Activated naive CD4-positive, alpha-beta T cell treated with anti-CD3 and anti-CD28 coated beads for 36 hours (primary cell): ENCODE results near the gene RHOU. TPM values are rescaled to one million over a fixed set of nuclear protein-coding genes. Genes with fewer than 3 reads are reported as not detected.
"Not testable (repeated sequence)": the region's sequence is repeated elsewhere in the genome, so short reads cannot be mapped to it uniquely, and the experiment has no call there.

Experiments used
- CTCF ChIA-PET: fragments of 350-600 bp; sonication (Branson Sonifier 250); formaldehyde crosslinking; loops from one replicate; lab custom pipeline; 2021; ENCODE audit warnings: antibody characterized with exemption; lab: Charles Lee
- DNase-seq: peaks from one replicate; pipeline ENCODE4 v3.0.0-alpha.2; 2020
- H3K27ac Mint-ChIP-seq: one replicate; pipeline ENCODE4 v1.8.0; 2021; ENCODE audit warnings: mild to moderate bottlenecking, mixed read lengths
- H3K27me3 Mint-ChIP-seq: one replicate; pipeline ENCODE4 v1.8.0; 2021; ENCODE audit warnings: low read depth, mixed read lengths
- H3K36me3 Mint-ChIP-seq: one replicate; pipeline ENCODE4 v1.8.0; 2021; ENCODE audit warnings: low read depth, mixed read lengths
- H3K4me1 Mint-ChIP-seq: one replicate; pipeline ENCODE4 v1.8.0; 2021; ENCODE audit warnings: low read depth, mixed read lengths
- H3K4me3 Mint-ChIP-seq: one replicate; pipeline ENCODE4 v1.8.0; 2021; ENCODE audit warnings: mild to moderate bottlenecking, moderate library complexity, mixed read lengths
- H3K9me3 Mint-ChIP-seq: one replicate; pipeline ENCODE4 v1.8.0; 2021; ENCODE audit warnings: mixed read lengths
- intact Hi-C: fragments of 100-400 bp; cut with micrococcal nuclease; formaldehyde crosslinking; loops from one replicate; pipeline ENCODE4 v1.15.1; 2023
- total RNA-seq, 2 experiments: library from RNA; stranded (reverse); gene quantifications; one replicate each; pipeline ENCODE4 v1.2.3, GENCODE V29; 2021

Gene RHOU
- total RNA-seq, result under 1 TPM; 0.17 to 0.35 TPM

GRCh38 chr1:228734881-228735801 is at the start of gene RHOU:
Gene RHOU (plus strand): TSS chr1:228735479. CDS start chr1:228735743, 264 bp downstream.
- Mint-ChIP-seq H3K27ac (no peak within 1 kb of the TSS), H3K9me3 (no peaks in the 10 kb centered on the region), H3K36me3 (no peaks in the 10 kb centered on the region), H3K27me3 (peaks cover 5% of the 10 kb centered on the region), H3K4me3 (peak within 1 kb of the TSS; percentile 75), H3K4me1 (peaks cover 3% of the 10 kb centered on the region)
- peak; percentile 64 for DNase-seq
- intact Hi-C loops, result loop anchor here (5.0 kb wide), 4 partner anchors 57 to 517 kb away; no protein-coding TSS in a partner anchor
- CTCF ChIA-PET, result interaction anchor here (0.6 to 3.0 kb wide), 15 partner anchors 17 to 492 kb away, joined by 3 to 18 read pairs (median 4); no protein-coding TSS in a partner anchor

GRCh38 chr1:228687587-228687986 is 47.7 kb upstream of the RHOU start:
- no peaks in the 10 kb centered on the region for H3K9me3 Mint-ChIP-seq
- no peaks in the 10 kb centered on the region for H3K36me3 Mint-ChIP-seq
- CTCF ChIA-PET, result no interaction called here
- DNase-seq, result no peak
- intact Hi-C loops, result no loop called here
- no peak overlapping the region for H3K27ac Mint-ChIP-seq
- no peaks in the 10 kb centered on the region for H3K4me1 Mint-ChIP-seq
- H3K4me3 Mint-ChIP-seq, result no peak overlapping the region
- peaks cover 12% of the 10 kb centered on the region for H3K27me3 Mint-ChIP-seq

- no peaks in the 10 kb centered on the region for H3K36me3 Mint-ChIP-seq
- H3K27ac Mint-ChIP-seq, result no peak overlapping the region
- no peak for DNase-seq
- H3K4me3 Mint-ChIP-seq, result no peak overlapping the region
- no peaks in the 10 kb centered on the region for H3K9me3 Mint-ChIP-seq
- H3K27me3 Mint-ChIP-seq, result peaks cover 9% of the 10 kb centered on the region
- intact Hi-C loops, result no loop called here
- CTCF ChIA-PET, result interaction anchor here (0.6 to 1.2 kb wide), 3 partner anchors 25 to 536 kb away, joined by 3 read pairs; no protein-coding TSS in a partner anchor
- H3K4me1 Mint-ChIP-seq, result no peaks in the 10 kb centered on the region
Observed at GRCh38 chr1:228689255-228689654, 46.0 kb upstream of the RHOU start.

GRCh38 chr1:228691211-228691610 is 44.1 kb upstream of the RHOU start:
- H3K27me3 Mint-ChIP-seq, result peaks cover 9% of the 10 kb centered on the region
- H3K27ac Mint-ChIP-seq, result no peak overlapping the region
- CTCF ChIA-PET, result interaction anchor here (0.6 to 1.7 kb wide), 7 partner anchors 27 to 564 kb away, joined by 3 to 11 read pairs (median 4); no protein-coding TSS in a partner anchor
- H3K4me1 Mint-ChIP-seq, result peaks cover 10% of the 10 kb centered on the region
- intact Hi-C loops, result loop anchor here (10.0 kb wide), 2 partner anchors 186 to 464 kb away; no protein-coding TSS in a partner anchor
- H3K4me3 Mint-ChIP-seq, result no peak overlapping the region
- no peak for DNase-seq
- H3K9me3 Mint-ChIP-seq, result no peaks in the 10 kb centered on the region
- no peaks in the 10 kb centered on the region for H3K36me3 Mint-ChIP-seq

- H3K27ac Mint-ChIP-seq, result no peak overlapping the region
- DNase-seq, result peak; percentile 46
- peaks cover 10% of the 10 kb centered on the region for H3K4me1 Mint-ChIP-seq
- H3K27me3 Mint-ChIP-seq, result peaks cover 9% of the 10 kb centered on the region
- no peaks in the 10 kb centered on the region for H3K36me3 Mint-ChIP-seq
- no peaks in the 10 kb centered on the region for H3K9me3 Mint-ChIP-seq
- intact Hi-C loops, result loop anchor here (1.0 to 10.0 kb wide), 4 partner anchors 187 to 563 kb away; no protein-coding TSS in a partner anchor
- H3K4me3 Mint-ChIP-seq, result no peak overlapping the region
- CTCF ChIA-PET, result interaction anchor here (0.8 to 1.7 kb wide), 5 partner anchors 28 to 563 kb away, joined by 3 to 11 read pairs (median 6); no protein-coding TSS in a partner anchor
Observed at GRCh38 chr1:228691926-228692325, 43.4 kb upstream of the RHOU start.

- CTCF ChIA-PET, result interaction anchor here (1.1 to 1.2 kb wide), 2 partner anchors 30 to 40 kb away, joined by 3 to 4 read pairs; no protein-coding TSS in a partner anchor
- H3K4me1 Mint-ChIP-seq, H3K36me3 Mint-ChIP-seq, DNase-seq, H3K27me3 Mint-ChIP-seq, H3K27ac Mint-ChIP-seq, H3K4me3 Mint-ChIP-seq, H3K9me3 Mint-ChIP-seq: not testable (repeated sequence)
- intact Hi-C loops, result loop anchor here (10.0 kb wide), 2 partner anchors 190 to 460 kb away; no protein-coding TSS in a partner anchor
Observed at GRCh38 chr1:228694447-228694846, 40.8 kb upstream of the RHOU start.

- Mint-ChIP-seq H3K36me3 (no peaks in the 10 kb centered on the region), H3K9me3 (no peaks in the 10 kb centered on the region), H3K27ac (no peak overlapping the region), H3K4me3 (no peak overlapping the region), H3K27me3 (no peaks in the 10 kb centered on the region), H3K4me1 (peaks cover 10% of the 10 kb centered on the region)
- CTCF ChIA-PET, result interaction anchor here (1.2 kb wide), 1 partner anchor 39 kb away, joined by 4 read pairs; no protein-coding TSS in a partner anchor
- no peak for DNase-seq
- intact Hi-C loops, result loop anchor here (10.0 kb wide), 2 partner anchors 190 to 460 kb away; no protein-coding TSS in a partner anchor
Observed at GRCh38 chr1:228695015-228695955, 40.0 kb upstream of the RHOU start.

- no peaks in the 10 kb centered on the region for H3K36me3 Mint-ChIP-seq
- DNase-seq, result no peak
- H3K9me3 Mint-ChIP-seq, result peaks cover 3% of the 10 kb centered on the region
- H3K4me3 Mint-ChIP-seq, result no peak overlapping the region
- H3K4me1 Mint-ChIP-seq, result peaks cover 10% of the 10 kb centered on the region
- no peak overlapping the region for H3K27ac Mint-ChIP-seq
- no peaks in the 10 kb centered on the region for H3K27me3 Mint-ChIP-seq
- intact Hi-C loops, result loop anchor here (10.0 kb wide), 2 partner anchors 193 to 457 kb away; no protein-coding TSS in a partner anchor
- CTCF ChIA-PET, result no interaction called here
Observed at GRCh38 chr1:228697207-228698016, 37.9 kb upstream of the RHOU start.

GRCh38 chr1:228698017-228698329 is 37.3 kb upstream of the RHOU start:
- Mint-ChIP-seq H3K4me1 (peaks cover 10% of the 10 kb centered on the region), H3K27me3 (no peaks in the 10 kb centered on the region)
- intact Hi-C loops, result loop anchor here (10.0 kb wide), 2 partner anchors 193 to 457 kb away; no protein-coding TSS in a partner anchor

GRCh38 chr1:228702433-228702832 is 32.8 kb upstream of the RHOU start:
- no peak for DNase-seq
- H3K4me1 Mint-ChIP-seq, result no peaks in the 10 kb centered on the region
- H3K4me3 Mint-ChIP-seq, result no peak overlapping the region
- intact Hi-C loops, result no loop called here
- no peaks in the 10 kb centered on the region for H3K36me3 Mint-ChIP-seq
- H3K9me3 Mint-ChIP-seq, result peaks cover 6% of the 10 kb centered on the region
- CTCF ChIA-PET, result interaction anchor here (0.9 to 1.4 kb wide), 3 partner anchors 38 to 555 kb away, joined by 3 to 4 read pairs (median 4); no protein-coding TSS in a partner anchor
- H3K27me3 Mint-ChIP-seq, result no peaks in the 10 kb centered on the region
- no peak overlapping the region for H3K27ac Mint-ChIP-seq

More at GRCh38 chr1:228698017-228698329, 37.3 kb upstream of the RHOU start:
- no peak for DNase-seq
- CTCF ChIA-PET, result no interaction called here
- H3K27ac Mint-ChIP-seq, result no peak overlapping the region
- H3K4me3 Mint-ChIP-seq, result no peak overlapping the region
- H3K36me3 Mint-ChIP-seq, result no peaks in the 10 kb centered on the region
- peaks cover 6% of the 10 kb centered on the region for H3K9me3 Mint-ChIP-seq

- CTCF ChIA-PET, result interaction anchor here (0.9 kb wide), 1 partner anchor 112 kb away, joined by 3 read pairs; no protein-coding TSS in a partner anchor
- Mint-ChIP-seq H3K27ac (no peak overlapping the region), H3K4me3 (no peak overlapping the region), H3K4me1 (no peaks in the 10 kb centered on the region), H3K9me3 (peaks cover 6% of the 10 kb centered on the region), H3K36me3 (no peaks in the 10 kb centered on the region), H3K27me3 (no peaks in the 10 kb centered on the region)
- intact Hi-C loops, result no loop called here
- DNase-seq, result no peak
Observed at GRCh38 chr1:228706305-228706704, 29.0 kb upstream of the RHOU start.
